Measurements from ENCODE around the gene DPP6.

DNA sequence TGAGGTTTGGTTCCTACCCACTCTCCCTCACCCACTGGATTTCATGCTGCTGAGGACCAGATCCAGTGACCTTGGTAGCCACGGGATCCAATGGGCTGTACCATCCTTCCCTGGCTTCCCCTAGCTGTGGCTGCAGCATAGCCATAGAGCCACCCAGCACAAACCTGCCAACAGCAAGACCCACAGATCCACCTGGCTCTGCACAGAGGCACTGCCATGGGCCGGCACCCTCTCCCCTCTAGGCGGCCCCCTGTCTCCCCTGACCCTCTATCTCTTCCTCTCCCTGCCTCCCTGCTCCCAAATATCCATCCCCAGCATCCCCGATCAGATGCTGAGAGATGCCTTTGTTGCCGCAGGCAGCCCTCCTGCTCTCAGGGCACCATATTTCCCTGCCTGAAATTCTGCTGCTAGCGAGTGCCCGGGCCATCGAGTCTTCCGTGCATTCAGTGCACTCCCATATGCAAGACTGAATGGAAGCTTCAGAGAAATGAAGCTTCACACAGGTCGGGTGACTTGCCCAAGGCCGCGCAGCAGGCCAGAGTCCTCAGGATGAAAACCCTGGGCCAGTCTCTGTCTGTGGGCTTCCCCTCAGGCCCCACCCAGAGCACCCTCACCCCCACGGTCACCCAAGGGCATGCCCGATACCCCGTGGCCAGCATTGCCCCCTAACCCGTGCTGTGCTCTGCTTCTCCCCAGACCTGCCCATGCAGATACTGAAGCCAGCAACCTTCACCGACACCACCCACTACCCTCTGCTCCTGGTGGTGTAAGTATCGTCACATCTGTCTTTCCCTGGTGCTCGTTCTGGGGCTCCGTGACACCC is 819.9 kb downstream of the DPP6 start:
- no peak for TF ChIP-seq EZH2phosphoT487 (IDR thresholded peaks at IDR 0.05; ENCODE audit: borderline replicate concordance)
- TF ChIP-seq, protein P1, sequence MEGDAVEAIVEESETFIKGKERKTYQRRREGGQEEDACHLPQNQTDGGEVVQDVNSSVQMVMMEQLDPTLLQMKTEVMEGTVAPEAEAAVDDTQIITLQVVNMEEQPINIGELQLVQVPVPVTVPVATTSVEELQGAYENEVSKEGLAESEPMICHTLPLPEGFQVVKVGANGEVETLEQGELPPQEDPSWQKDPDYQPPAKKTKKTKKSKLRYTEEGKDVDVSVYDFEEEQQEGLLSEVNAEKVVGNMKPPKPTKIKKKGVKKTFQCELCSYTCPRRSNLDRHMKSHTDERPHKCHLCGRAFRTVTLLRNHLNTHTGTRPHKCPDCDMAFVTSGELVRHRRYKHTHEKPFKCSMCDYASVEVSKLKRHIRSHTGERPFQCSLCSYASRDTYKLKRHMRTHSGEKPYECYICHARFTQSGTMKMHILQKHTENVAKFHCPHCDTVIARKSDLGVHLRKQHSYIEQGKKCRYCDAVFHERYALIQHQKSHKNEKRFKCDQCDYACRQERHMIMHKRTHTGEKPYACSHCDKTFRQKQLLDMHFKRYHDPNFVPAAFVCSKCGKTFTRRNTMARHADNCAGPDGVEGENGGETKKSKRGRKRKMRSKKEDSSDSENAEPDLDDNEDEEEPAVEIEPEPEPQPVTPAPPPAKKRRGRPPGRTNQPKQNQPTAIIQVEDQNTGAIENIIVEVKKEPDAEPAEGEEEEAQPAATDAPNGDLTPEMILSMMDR (conservative IDR thresholded peaks at IDR 0.05; ENCODE audit: low read length), result no peak

All from Loucy (cell line).